Loucy (cell line): Measurements from ENCODE around the gene YIPF5.

Experiments used
- CTCF ChIP-seq: fragments of 200-600 bp; sonication (generic); conservative IDR thresholded peaks from 2 replicates; pipeline ENCODE4 v1.5.1; 2014; ENCODE audit warnings: mild to moderate bottlenecking, antibody characterized with exemption, low read length
- EZH2phosphoT487 ChIP-seq: fragments of 200-600 bp; IDR thresholded peaks from 2 replicates; pipeline ENCODE4 v1.6.1; 2018; ENCODE audit warnings: antibody characterized with exemption, mild to moderate bottlenecking, moderate library complexity, borderline replicate concordance

- TF ChIP-seq CTCF = no peak
- no peak for TF ChIP-seq EZH2phosphoT487
Measured at GRCh38 chr5:144201588-144201987, 31.1 kb upstream of the YIPF5 start.
